Measurements from ENCODE around the gene SZRD1. TPM values are rescaled to one million over a fixed set of nuclear protein-coding genes. Genes with fewer than 3 reads are reported as not detected.
A peak's percentile ranks its signal among the peaks of the same experiment; 100 is the strongest.

SZRD1 gene
- total RNA-seq, 1 experiment from 2014 or later, result 113 TPM

DNA sequence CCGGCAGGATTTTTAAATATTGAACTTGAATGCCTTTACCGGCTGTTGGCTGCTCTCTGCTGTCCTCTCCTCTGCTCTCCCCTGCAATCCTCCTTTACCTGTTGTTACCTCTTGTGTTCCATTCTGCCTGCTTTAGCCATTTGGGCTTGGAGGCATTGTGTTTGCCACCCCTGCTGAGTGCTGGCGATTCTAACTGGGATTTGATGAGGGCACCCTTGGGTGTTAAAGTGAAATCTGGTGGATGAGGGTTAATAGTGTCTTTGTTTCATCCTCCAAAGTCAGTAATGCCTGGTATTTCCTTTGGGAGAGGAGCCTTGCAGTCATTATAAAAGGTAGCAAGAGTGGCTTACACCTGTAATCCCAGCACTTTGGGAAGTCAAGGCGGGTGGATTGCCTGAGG is 9.9 kb downstream of the SZRD1 start:
- ATAC-seq (no peak), DNase-seq (ENCODE audit: low spot score) (no peak)
- TF ChIP-seq, protein P1, sequence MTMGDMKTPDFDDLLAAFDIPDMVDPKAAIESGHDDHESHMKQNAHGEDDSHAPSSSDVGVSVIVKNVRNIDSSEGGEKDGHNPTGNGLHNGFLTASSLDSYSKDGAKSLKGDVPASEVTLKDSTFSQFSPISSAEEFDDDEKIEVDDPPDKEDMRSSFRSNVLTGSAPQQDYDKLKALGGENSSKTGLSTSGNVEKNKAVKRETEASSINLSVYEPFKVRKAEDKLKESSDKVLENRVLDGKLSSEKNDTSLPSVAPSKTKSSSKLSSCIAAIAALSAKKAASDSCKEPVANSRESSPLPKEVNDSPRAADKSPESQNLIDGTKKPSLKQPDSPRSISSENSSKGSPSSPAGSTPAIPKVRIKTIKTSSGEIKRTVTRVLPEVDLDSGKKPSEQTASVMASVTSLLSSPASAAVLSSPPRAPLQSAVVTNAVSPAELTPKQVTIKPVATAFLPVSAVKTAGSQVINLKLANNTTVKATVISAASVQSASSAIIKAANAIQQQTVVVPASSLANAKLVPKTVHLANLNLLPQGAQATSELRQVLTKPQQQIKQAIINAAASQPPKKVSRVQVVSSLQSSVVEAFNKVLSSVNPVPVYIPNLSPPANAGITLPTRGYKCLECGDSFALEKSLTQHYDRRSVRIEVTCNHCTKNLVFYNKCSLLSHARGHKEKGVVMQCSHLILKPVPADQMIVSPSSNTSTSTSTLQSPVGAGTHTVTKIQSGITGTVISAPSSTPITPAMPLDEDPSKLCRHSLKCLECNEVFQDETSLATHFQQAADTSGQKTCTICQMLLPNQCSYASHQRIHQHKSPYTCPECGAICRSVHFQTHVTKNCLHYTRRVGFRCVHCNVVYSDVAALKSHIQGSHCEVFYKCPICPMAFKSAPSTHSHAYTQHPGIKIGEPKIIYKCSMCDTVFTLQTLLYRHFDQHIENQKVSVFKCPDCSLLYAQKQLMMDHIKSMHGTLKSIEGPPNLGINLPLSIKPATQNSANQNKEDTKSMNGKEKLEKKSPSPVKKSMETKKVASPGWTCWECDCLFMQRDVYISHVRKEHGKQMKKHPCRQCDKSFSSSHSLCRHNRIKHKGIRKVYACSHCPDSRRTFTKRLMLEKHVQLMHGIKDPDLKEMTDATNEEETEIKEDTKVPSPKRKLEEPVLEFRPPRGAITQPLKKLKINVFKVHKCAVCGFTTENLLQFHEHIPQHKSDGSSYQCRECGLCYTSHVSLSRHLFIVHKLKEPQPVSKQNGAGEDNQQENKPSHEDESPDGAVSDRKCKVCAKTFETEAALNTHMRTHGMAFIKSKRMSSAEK (CRISPR knock-in tag; IDR thresholded peaks at IDR 0.05; ENCODE audit: borderline replicate concordance), result no peak
- peak; percentile 95 for TF ChIP-seq ZNF423 (CRISPR knock-in tag; IDR thresholded peaks at IDR 0.05)
- Mint-ChIP-seq H3K9me3 (no peaks in the 10 kb centered on the region), H3K4me1 (peaks cover 47% of the 10 kb centered on the region), H3K4me3 (no peak overlapping the region), H3K36me3 (no peaks in the 10 kb centered on the region; the same call in 1 of the 2 replicates), H3K27me3 (ENCODE audit: low read depth) (no peaks in the 10 kb centered on the region), H3K27ac (peak overlapping the region; percentile 96)
- ChIA-PET CTCF (interaction anchor here (3.4 kb wide), 1 partner anchor 14 kb away, joined by 10 read pairs; no protein-coding TSS in a partner anchor), POLR2A (no interaction called here)

DNA sequence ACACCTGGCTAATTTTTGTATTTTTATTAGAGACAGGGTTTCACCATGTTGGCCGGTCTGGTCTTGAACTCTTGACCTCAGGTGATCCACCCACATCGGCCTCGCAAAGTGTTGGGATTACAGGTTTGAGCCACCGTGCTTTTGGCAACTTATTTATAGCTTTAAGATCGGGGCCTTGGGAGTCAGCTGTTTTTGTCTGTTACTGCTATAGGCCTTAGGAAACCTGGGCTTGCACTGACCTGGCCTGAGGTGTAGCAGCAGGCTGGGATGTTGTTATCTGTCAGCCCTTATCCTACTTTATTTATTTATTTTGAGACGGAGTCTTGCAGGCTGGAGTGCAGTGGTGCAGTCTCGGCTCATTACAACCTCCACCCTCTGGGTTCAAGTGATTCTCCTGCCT is 11.4 kb downstream of the SZRD1 start:
- Mint-ChIP-seq H3K27me3 (ENCODE audit: low read depth) (no peaks in the 10 kb centered on the region), H3K9me3 (no peaks in the 10 kb centered on the region), H3K27ac (no peak overlapping the region), H3K36me3 (no peaks in the 10 kb centered on the region), H3K4me3 (no peak overlapping the region), H3K4me1 (peaks cover 41% of the 10 kb centered on the region)
- no peak for ATAC-seq
- POLR2A ChIA-PET, result interaction anchor here (0.5 kb wide), 1 partner anchor 22 kb away, joined by 3 read pairs; no protein-coding TSS in a partner anchor
- CTCF ChIA-PET, result interaction anchor here (0.6 to 1.1 kb wide), 3 partner anchors 15 to 710 kb away, joined by 3 to 4 read pairs (median 4); no protein-coding TSS in a partner anchor
- DNase-seq (ENCODE audit: low spot score), result no peak
- TF ChIP-seq, protein P2, sequence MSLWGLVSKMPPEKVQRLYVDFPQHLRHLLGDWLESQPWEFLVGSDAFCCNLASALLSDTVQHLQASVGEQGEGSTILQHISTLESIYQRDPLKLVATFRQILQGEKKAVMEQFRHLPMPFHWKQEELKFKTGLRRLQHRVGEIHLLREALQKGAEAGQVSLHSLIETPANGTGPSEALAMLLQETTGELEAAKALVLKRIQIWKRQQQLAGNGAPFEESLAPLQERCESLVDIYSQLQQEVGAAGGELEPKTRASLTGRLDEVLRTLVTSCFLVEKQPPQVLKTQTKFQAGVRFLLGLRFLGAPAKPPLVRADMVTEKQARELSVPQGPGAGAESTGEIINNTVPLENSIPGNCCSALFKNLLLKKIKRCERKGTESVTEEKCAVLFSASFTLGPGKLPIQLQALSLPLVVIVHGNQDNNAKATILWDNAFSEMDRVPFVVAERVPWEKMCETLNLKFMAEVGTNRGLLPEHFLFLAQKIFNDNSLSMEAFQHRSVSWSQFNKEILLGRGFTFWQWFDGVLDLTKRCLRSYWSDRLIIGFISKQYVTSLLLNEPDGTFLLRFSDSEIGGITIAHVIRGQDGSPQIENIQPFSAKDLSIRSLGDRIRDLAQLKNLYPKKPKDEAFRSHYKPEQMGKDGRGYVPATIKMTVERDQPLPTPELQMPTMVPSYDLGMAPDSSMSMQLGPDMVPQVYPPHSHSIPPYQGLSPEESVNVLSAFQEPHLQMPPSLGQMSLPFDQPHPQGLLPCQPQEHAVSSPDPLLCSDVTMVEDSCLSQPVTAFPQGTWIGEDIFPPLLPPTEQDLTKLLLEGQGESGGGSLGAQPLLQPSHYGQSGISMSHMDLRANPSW (CRISPR knock-in tag; conservative IDR thresholded peaks at IDR 0.05; ENCODE audit: low read depth), result no peak
- TF ChIP-seq NR3C1 (CRISPR knock-in tag; conservative IDR thresholded peaks at IDR 0.05; ENCODE audit: low read depth) (no peak), ZNF232 (CRISPR knock-in tag; IDR thresholded peaks at IDR 0.05) (no peak), GRHL2 (CRISPR knock-in tag; IDR thresholded peaks at IDR 0.05; ENCODE audit: insufficient replicate concordance, severe bottlenecking) (no peak), ESRRA (CRISPR knock-in tag; IDR thresholded peaks at IDR 0.05; ENCODE audit: borderline replicate concordance) (no peak), PRRX2 (CRISPR knock-in tag; IDR thresholded peaks at IDR 0.05) (no peak)
- TF ChIP-seq, protein P3, sequence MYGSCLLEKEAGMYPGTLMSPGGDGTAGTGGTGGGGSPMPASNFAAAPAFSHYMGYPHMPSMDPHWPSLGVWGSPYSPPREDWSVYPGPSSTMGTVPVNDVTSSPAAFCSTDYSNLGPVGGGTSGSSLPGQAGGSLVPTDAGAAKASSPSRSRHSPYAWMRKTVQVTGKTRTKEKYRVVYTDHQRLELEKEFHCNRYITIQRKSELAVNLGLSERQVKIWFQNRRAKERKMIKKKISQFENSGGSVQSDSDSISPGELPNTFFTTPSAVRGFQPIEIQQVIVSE (CRISPR knock-in tag; IDR thresholded peaks at IDR 0.05; ENCODE audit: borderline replicate concordance), result no peak

DNA sequence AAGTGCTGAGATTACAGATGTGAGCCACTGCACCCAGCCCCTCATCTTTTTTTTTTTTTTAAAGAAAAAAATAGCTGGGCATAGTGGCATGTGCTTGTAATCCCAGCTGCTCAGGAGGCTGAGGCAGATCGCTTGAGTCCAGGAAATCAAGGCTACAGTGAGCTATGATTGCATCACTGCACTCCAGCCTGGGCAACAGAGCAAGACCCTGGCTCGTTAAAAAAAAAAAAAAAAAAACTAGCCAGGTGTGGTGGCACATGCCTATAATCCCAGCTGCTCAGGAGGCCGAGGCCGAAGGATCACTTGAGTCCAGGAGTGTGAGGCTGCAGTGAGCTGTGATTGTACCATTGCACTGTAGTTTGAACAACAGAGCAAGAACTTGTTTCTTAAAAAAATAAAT is 13.8 kb downstream of the SZRD1 start:
- peak; percentile 78; the same call in 1 of the 2 replicates for TF ChIP-seq ZNF121 (CRISPR knock-in tag; IDR thresholded peaks at IDR 0.05)
- no peak for TF ChIP-seq ETV6 (CRISPR knock-in tag; IDR thresholded peaks at IDR 0.05)
- no peaks in the 10 kb centered on the region for H3K9me3 Mint-ChIP-seq
- peaks cover 39% of the 10 kb centered on the region for H3K4me1 Mint-ChIP-seq
- H3K27ac Mint-ChIP-seq, result no peak overlapping the region
- no peaks in the 10 kb centered on the region for H3K36me3 Mint-ChIP-seq
- no peaks in the 10 kb centered on the region for H3K27me3 Mint-ChIP-seq (ENCODE audit: low read depth)
- DNase-seq (ENCODE audit: low spot score) (no peak), ATAC-seq (no peak)
- CTCF ChIA-PET, result no interaction called here
- POLR2A ChIA-PET, result no interaction called here
- no peak overlapping the region for H3K4me3 Mint-ChIP-seq

DNA sequence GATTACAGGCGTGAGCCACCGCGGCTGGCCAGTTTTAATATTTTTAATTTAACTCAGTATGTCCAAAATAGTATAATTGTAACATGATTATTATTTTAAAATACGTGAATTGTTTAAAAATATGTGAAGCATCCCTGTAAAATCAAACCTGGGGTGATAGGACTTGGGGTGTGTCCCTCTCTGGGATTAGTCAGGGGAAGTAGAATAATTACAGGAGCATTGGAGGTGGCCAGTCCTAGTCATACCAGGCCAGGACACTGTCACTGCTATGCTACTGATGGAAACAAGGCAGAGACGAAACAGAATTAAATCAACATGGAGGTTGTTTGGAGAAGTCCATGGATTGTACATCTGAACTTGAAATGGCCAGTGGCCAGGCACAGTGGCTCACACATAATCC is 16.8 kb downstream of the SZRD1 start:
- H3K4me1 Mint-ChIP-seq, result peaks cover 34% of the 10 kb centered on the region
- H3K4me3 Mint-ChIP-seq, result no peak overlapping the region
- ATAC-seq (no peak), DNase-seq (ENCODE audit: low spot score) (no peak)
- H3K9me3 Mint-ChIP-seq, result no peaks in the 10 kb centered on the region
- CTCF ChIA-PET, result no interaction called here
- no peaks in the 10 kb centered on the region for H3K36me3 Mint-ChIP-seq
- peak overlapping the region; percentile 82; the same call in 1 of the 2 replicates for H3K27ac Mint-ChIP-seq
- no peaks in the 10 kb centered on the region for H3K27me3 Mint-ChIP-seq (ENCODE audit: low read depth)
- POLR2A ChIA-PET, result no interaction called here
- no peak for TF ChIP-seq NFE2L1 (CRISPR knock-in tag; IDR thresholded peaks at IDR 0.05)
- TF ChIP-seq MYBL2 (CRISPR knock-in tag; IDR thresholded peaks at IDR 0.05), result no peak
- no peak for TF ChIP-seq JAZF1 (CRISPR knock-in tag; IDR thresholded peaks at IDR 0.05)
- TF ChIP-seq, protein P4, sequence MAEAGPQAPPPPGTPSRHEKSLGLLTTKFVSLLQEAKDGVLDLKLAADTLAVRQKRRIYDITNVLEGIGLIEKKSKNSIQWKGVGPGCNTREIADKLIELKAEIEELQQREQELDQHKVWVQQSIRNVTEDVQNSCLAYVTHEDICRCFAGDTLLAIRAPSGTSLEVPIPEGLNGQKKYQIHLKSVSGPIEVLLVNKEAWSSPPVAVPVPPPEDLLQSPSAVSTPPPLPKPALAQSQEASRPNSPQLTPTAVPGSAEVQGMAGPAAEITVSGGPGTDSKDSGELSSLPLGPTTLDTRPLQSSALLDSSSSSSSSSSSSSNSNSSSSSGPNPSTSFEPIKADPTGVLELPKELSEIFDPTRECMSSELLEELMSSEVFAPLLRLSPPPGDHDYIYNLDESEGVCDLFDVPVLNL (CRISPR knock-in tag; IDR thresholded peaks at IDR 0.05; ENCODE audit: borderline replicate concordance, low read depth), result no peak
- no peak for TF ChIP-seq SMAD3 (CRISPR knock-in tag; IDR thresholded peaks at IDR 0.05; ENCODE audit: borderline replicate concordance)
- TF ChIP-seq, protein P5, sequence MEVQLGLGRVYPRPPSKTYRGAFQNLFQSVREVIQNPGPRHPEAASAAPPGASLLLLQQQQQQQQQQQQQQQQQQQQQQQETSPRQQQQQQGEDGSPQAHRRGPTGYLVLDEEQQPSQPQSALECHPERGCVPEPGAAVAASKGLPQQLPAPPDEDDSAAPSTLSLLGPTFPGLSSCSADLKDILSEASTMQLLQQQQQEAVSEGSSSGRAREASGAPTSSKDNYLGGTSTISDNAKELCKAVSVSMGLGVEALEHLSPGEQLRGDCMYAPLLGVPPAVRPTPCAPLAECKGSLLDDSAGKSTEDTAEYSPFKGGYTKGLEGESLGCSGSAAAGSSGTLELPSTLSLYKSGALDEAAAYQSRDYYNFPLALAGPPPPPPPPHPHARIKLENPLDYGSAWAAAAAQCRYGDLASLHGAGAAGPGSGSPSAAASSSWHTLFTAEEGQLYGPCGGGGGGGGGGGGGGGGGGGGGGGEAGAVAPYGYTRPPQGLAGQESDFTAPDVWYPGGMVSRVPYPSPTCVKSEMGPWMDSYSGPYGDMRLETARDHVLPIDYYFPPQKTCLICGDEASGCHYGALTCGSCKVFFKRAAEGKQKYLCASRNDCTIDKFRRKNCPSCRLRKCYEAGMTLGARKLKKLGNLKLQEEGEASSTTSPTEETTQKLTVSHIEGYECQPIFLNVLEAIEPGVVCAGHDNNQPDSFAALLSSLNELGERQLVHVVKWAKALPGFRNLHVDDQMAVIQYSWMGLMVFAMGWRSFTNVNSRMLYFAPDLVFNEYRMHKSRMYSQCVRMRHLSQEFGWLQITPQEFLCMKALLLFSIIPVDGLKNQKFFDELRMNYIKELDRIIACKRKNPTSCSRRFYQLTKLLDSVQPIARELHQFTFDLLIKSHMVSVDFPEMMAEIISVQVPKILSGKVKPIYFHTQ (CRISPR knock-in tag; IDR thresholded peaks at IDR 0.05), result no peak
- TF ChIP-seq ETV6 (CRISPR knock-in tag; IDR thresholded peaks at IDR 0.05), result no peak

Measured in WTC11 (cell line).